GM21717 (cell line): ENCODE results near the gene SLC25A33.
"Not testable (repeated sequence)": the region's sequence is repeated elsewhere in the genome, so short reads cannot be mapped to it uniquely, and the experiment has no call there.

Experiments used
- ATAC-seq: cut with Tn5 transposase; IDR thresholded peaks from one replicate; pipeline ENCODE4 v1.9.1; 2021; ENCODE audit warnings: mild to moderate bottlenecking, moderate library complexity; ENCODE audit not compliant: unreplicated experiment

SLC25A33 gene

GRCh38 chr1:9539165-9539828, at the start of gene SLC25A33:
SLC25A33 (plus strand) TSS chr1:9539465; CDS start chr1:9539692, 227 bp downstream.
- ATAC-seq, result peak; percentile 93

GRCh38 chr1:9490605-9491339, 48.5 kb upstream of the SLC25A33 start:
- no peak for ATAC-seq

GRCh38 chr1:9493326-9493725, 45.9 kb upstream of the SLC25A33 start:
- no peak for ATAC-seq

GRCh38 chr1:9494936-9495758, 44.1 kb upstream of the SLC25A33 start:
- no peak for ATAC-seq

- no peak for ATAC-seq
Observed at GRCh38 chr1:9495854-9496374, 43.4 kb upstream of the SLC25A33 start.

- ATAC-seq, result no peak
Observed at GRCh38 chr1:9500756-9501754, 38.2 kb upstream of the SLC25A33 start.

GRCh38 chr1:9503001-9503675, 36.1 kb upstream of the SLC25A33 start:
- ATAC-seq, result no peak

GRCh38 chr1:9505143-9505542, 34.1 kb upstream of the SLC25A33 start:
- no peak for ATAC-seq

- no peak for ATAC-seq
Observed at GRCh38 chr1:9506901-9507300, 32.4 kb upstream of the SLC25A33 start.

- ATAC-seq, result no peak
Observed at GRCh38 chr1:9510130-9510529, 29.1 kb upstream of the SLC25A33 start.

- not testable (repeated sequence) for ATAC-seq
Observed at GRCh38 chr1:9515550-9515949, 23.7 kb upstream of the SLC25A33 start.

GRCh38 chr1:9518454-9518998, 20.7 kb upstream of the SLC25A33 start:
- no peak for ATAC-seq

GRCh38 chr1:9520411-9520810, 18.9 kb upstream of the SLC25A33 start:
- no peak for ATAC-seq

- no peak for ATAC-seq
Observed at GRCh38 chr1:9529190-9529589, 10.1 kb upstream of the SLC25A33 start.

- no peak for ATAC-seq
Observed at GRCh38 chr1:9530320-9530719, 8.9 kb upstream of the SLC25A33 start.

- no peak for ATAC-seq
Observed at GRCh38 chr1:9534953-9535352, 4.3 kb upstream of the SLC25A33 start.

- no peak for ATAC-seq
Observed at GRCh38 chr1:9536301-9536700, 3.0 kb upstream of the SLC25A33 start.

GRCh38 chr1:9537863-9538668, 1.2 kb upstream of the SLC25A33 start:
- ATAC-seq, result no peak
